Prostate gland (tissue), 2 donors: ENCODE results near the gene PLEKHH2. TPM values are rescaled to one million over a fixed set of nuclear protein-coding genes. Genes with fewer than 3 reads are reported as not detected.
A peak's percentile ranks its signal among the peaks of the same experiment; 100 is the strongest.

ENCODE experiments used
- DNase-seq: peaks from one replicate; pipeline ENCODE4 v3.0.0-alpha.2; 2019; ENCODE audit warnings: low spot score
- H3K27ac ChIP-seq, 2 donors: fragments of 200-600 bp; sonication (generic); 2 replicates each; pipeline ENCODE4 v1.5.1; 2017 to 2019
- H3K27me3 ChIP-seq: fragments of 200-600 bp; sonication (generic); replicated peaks from 2 replicates; pipeline ENCODE4 v1.5.1; 2019; ENCODE audit not compliant: insufficient read depth
- H3K36me3 ChIP-seq, 2 donors: fragments of 200-600 bp; sonication (generic); 1 replicate in 1 of 2; 2 replicates in 1 of 2; pipeline versions ENCODE4 v1.5.1 to v1.8.1; 2017 to 2019
- H3K4me1 ChIP-seq: fragments of 200-600 bp; sonication (generic); replicated peaks from 2 replicates; pipeline ENCODE4 v1.5.1; 2019
- H3K4me3 ChIP-seq, 2 donors: fragments of 200-600 bp; sonication (generic); 2 replicates each; pipeline ENCODE4 v1.5.1; 2017 to 2019
- H3K9me3 ChIP-seq: fragments of 200-600 bp; sonication (generic); 2 replicates; pipeline ENCODE4 v1.5.1; 2017
- POLR2A ChIP-seq: fragments of 450-650 bp; IDR thresholded peaks from one replicate; pipeline ENCODE4 v1.6.1; 2016; ENCODE audit warnings: antibody characterized with exemption, mild to moderate bottlenecking
- POLR2AphosphoS5 ChIP-seq: sonication (generic); formaldehyde crosslinking; IDR thresholded peaks from one replicate; pipeline ENCODE4 v1.6.1; 2017; ENCODE audit warnings: antibody characterized with exemption
- WGBS: methylation state at CpG from one replicate; pipeline ENCODE4 v1.1.5; 2018; 5-methylcytosine and 5-hydroxymethylcytosine counted together
- intact Hi-C: fragments of 100-400 bp; cut with DNase I; formaldehyde crosslinking; loops from one replicate; pipeline ENCODE4 v1.14.2; 2022
- total RNA-seq, 2 donors: library from RNA; depleted of rRNA; stranded (reverse); fragments of >200 nt; gene quantifications; one replicate each; pipeline ENCODE4 v1.1.0, GENCODE V29; 2016
- TF ChIP-seq, protein P1 (sequence below), 4 experiments: fragments of 200-600 bp in 2 of 4; fragments of 450-650 bp in 2 of 4; sonication (generic) in 2 of 4; IDR thresholded peaks; 1 replicate in 3 of 4; 2 replicates in 1 of 4; pipeline ENCODE4 v1.5.1; 2016 to 2019; ENCODE audit warnings: antibody characterized with exemption in 4 of 4, mild to moderate bottlenecking in 2 of 4, moderate library complexity in 2 of 4

PLEKHH2 gene
- total RNA-seq, 2 donors from 2014 or later: 5.9 to 25.2 TPM

DNA sequence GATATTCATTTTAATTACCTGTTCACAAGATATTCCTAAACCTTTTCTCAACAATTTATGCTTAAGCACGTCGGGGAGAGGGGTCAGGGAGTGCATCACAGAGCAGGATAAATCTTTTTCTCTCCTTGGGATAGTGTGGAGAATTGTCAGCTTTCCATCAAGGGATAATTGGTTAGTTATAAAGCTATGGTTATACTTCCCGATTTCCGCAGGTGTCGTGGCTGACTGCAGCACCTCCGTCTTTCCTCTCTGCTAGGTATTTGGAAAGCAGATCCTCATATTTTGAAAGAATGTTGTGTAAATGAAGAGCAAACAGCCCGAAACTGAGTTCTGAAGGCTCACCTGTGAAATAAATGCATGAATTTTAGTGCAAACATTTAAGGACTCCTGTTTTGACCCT is 137.6 kb downstream of the PLEKHH2 start:
- Histone ChIP-seq H3K4me1 (no peaks in the 10 kb centered on the region), H3K36me3 (no peaks in the 10 kb centered on the region), H3K9me3 (no peaks in the 10 kb centered on the region), H3K4me3 (peak overlapping the region; percentile 55 to 62), H3K27ac (peak overlapping the region; percentile 83 to 87), H3K27me3 (no peaks in the 10 kb centered on the region)
- intact Hi-C loops: no loop called here
- 21% methylated on average over 7 of the region's 7 CpGs for WGBS
- DNase-seq: no peak
- TF ChIP-seq, protein P1, sequence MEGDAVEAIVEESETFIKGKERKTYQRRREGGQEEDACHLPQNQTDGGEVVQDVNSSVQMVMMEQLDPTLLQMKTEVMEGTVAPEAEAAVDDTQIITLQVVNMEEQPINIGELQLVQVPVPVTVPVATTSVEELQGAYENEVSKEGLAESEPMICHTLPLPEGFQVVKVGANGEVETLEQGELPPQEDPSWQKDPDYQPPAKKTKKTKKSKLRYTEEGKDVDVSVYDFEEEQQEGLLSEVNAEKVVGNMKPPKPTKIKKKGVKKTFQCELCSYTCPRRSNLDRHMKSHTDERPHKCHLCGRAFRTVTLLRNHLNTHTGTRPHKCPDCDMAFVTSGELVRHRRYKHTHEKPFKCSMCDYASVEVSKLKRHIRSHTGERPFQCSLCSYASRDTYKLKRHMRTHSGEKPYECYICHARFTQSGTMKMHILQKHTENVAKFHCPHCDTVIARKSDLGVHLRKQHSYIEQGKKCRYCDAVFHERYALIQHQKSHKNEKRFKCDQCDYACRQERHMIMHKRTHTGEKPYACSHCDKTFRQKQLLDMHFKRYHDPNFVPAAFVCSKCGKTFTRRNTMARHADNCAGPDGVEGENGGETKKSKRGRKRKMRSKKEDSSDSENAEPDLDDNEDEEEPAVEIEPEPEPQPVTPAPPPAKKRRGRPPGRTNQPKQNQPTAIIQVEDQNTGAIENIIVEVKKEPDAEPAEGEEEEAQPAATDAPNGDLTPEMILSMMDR (IDR thresholded peaks at IDR 0.05): no peak
- TF ChIP-seq POLR2AphosphoS5 (no peak), POLR2A (no peak)

DNA sequence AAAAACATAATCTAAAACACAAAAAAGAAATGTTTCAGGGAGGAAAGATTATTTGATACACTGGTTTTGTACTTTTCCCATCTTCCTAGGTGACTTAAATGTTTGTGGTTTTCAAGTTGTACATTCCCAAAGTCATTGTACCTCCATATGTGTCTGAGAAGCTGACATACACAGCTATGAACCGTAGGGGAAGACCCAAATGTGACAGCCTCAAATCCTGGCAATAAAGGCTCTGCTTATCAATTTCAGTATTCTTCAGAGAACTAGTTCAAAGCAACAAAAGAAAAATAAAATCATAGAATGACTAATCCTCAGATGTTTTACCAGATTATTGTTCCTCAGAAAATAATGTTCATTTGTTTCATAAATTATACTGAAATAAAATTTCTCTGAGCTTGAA is 139.3 kb downstream of the PLEKHH2 start:
- Histone ChIP-seq H3K27me3 (no peaks in the 10 kb centered on the region), H3K4me1 (no peaks in the 10 kb centered on the region), H3K9me3 (no peaks in the 10 kb centered on the region), H3K4me3 (no peak overlapping the region), H3K27ac (no peak overlapping the region), H3K36me3 (no peaks in the 10 kb centered on the region)
- 79% methylated on average over 1 of the region's 1 CpG for WGBS
- TF ChIP-seq, protein P1 (IDR thresholded peaks at IDR 0.05): no peak
- no peak for TF ChIP-seq POLR2A
- intact Hi-C loops: no loop called here
- DNase-seq: no peak

DNA sequence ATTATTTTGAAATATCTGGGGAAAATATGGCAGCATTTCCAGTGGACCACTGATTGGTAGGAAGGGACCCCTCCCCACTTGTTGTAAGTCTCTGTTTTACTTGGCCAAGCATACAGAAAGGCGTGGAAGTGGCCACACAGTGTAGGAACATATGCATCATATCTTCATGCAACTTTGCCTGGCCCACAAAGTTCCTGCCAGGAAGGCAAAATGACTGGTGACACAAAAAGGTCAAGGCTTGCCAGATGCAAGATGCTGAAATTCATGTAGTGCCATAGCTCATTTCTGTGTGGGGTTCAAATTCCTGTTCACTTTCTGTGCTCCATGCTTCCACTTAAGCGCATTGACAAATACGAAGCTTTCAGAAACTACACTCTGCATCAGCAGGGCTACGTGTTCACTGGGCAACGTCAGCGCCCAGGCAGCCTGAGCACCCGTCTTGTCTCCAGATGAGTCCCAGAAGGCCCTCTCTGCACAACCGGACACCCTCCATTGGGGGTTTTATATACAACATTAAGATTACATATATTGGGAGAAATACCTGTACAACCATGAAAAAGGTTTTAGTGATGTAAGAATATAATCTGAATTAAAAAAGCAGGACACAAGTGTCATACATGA is 140.4 kb downstream of the PLEKHH2 start:
- Histone ChIP-seq H3K27ac (no peak overlapping the region), H3K36me3 (no peaks in the 10 kb centered on the region), H3K9me3 (no peaks in the 10 kb centered on the region), H3K4me3 (no peak overlapping the region), H3K27me3 (no peaks in the 10 kb centered on the region), H3K4me1 (no peaks in the 10 kb centered on the region)
- intact Hi-C loops: no loop called here
- 97% methylated on average over 8 of the region's 8 CpGs for WGBS
- no peak for DNase-seq
- TF ChIP-seq POLR2A (no peak), POLR2AphosphoS5 (no peak)
- TF ChIP-seq, protein P1 (IDR thresholded peaks at IDR 0.05): no peak

DNA sequence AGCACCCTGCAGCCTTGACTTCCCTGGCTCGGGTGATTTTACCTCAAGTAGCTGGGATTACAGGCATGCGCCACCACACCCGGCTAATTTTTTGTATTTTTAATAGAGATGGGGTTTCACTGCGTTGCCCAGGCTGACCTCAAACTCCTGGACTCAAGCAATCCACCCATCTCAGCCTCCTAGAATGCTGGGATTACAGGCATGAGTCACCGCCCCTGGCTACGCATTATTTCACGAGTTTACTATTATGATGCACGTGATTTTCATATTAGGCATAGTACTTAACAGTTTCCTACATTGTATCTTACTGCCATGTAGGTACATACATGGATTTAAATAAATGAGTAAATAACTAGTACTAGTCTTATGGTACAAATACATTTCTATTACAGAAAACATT is 141.2 kb downstream of the PLEKHH2 start:
- no peaks in the 10 kb centered on the region for H3K27me3 ChIP-seq
- intact Hi-C loops: no loop called here
- TF ChIP-seq, protein P1 (IDR thresholded peaks at IDR 0.05): no peak
- TF ChIP-seq POLR2A (no peak), POLR2AphosphoS5 (no peak)
- WGBS: 94% methylated on average over 8 of the region's 8 CpGs
- no peaks in the 10 kb centered on the region for H3K4me1 ChIP-seq
- no peak overlapping the region for H3K27ac ChIP-seq
- DNase-seq: no peak
- no peaks in the 10 kb centered on the region for H3K36me3 ChIP-seq
- no peaks in the 10 kb centered on the region for H3K9me3 ChIP-seq
- H3K4me3 ChIP-seq: no peak overlapping the region

DNA sequence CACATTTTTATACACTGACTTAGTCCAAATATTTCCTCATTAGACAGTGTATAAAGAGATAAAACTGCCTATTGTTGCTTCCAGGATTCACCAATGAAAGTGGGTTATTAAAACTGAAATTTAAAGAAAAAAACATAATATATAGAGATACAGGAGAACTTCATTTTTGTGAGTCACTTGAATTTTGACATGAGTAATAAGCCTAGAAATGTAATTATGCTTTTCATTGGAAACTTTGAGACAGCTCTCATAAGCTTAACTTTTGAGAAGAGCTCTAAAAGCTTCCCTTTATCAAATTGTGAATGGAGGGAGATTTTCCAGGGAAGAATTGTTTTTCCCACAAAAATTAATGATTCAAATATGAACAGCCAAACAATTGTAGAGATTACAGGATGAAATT is 150.8 kb downstream of the PLEKHH2 start:
- Histone ChIP-seq H3K4me1 (no peaks in the 10 kb centered on the region), H3K9me3 (no peaks in the 10 kb centered on the region), H3K27me3 (no peaks in the 10 kb centered on the region), H3K36me3 (no peaks in the 10 kb centered on the region), H3K4me3 (no peak overlapping the region), H3K27ac (no peak overlapping the region)
- intact Hi-C loops: no loop called here
- TF ChIP-seq, protein P1 (IDR thresholded peaks at IDR 0.05): no peak
- TF ChIP-seq POLR2AphosphoS5: no peak
- no peak for TF ChIP-seq POLR2A
- no peak for DNase-seq
